ENCODE results near the gene IL26. TPM values are rescaled to one million over a fixed set of nuclear protein-coding genes. Genes with fewer than 3 reads are reported as not detected.

Gene IL26
- total RNA-seq, 2 donors from 2014 or later = not detected

DNA sequence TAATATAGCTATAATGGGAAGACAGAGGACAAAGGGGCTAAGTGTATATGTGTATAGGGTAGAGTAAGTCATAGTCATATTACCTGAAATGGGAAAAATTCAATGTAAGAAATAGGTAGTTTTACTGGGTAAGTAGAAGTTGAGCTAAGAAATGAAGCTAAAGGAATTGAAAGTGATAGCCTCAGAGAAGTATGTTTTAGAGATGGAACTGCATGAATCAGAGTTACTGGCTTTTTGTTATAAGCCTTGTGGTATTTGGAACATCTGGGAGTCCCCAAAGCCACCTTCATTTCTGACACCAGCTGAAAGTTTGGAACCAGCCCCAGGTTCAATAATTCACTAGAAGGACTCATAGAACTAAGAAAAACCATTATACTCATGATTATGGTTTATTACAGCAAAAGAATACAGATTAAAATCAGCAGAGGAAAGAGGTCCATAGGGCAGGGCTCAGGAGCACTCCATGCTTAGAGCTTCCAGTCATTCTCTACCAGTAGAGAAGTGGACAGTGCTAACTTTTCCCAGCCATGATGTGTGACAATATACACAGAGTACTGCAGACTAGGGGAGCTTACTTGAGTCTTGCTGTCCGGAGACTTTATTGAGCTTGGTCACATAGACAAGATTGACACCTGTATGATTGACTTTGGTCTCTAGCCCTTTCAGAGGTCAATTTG lies 56.3 kb downstream of the IL26 start:
- no peak for TF ChIP-seq POLR2A (IDR thresholded peaks at IDR 0.05)
- H3K9me3 ChIP-seq = no peaks in the 10 kb centered on the region
- intact Hi-C loops (cut with DNase I) = no loop called here

DNA sequence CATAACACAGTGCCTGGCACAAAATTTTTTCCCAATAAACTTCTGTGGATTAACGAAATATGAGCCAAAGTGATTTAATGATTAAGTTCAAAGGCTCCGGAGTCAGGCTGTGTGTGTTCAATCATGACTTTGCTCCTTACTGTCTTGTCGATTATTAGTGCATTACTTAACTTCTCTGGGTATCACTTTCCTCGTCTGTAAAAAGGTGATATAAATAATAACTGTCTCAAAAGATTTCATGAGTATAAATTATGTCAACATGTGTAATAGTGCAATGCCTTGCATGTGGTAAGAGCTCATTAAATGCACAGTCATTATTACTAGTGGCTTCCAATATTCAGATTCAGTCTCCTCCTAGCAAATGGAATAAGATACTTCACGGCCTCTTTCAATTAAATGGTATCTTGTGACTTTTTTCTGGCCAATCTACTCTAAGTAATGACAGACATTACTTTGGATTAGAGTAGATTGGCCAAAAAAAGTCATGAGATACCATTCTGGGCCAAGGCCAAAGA lies 59.2 kb downstream of the IL26 start:
- no peaks in the 10 kb centered on the region for H3K36me3 ChIP-seq
- TF ChIP-seq, protein P1, sequence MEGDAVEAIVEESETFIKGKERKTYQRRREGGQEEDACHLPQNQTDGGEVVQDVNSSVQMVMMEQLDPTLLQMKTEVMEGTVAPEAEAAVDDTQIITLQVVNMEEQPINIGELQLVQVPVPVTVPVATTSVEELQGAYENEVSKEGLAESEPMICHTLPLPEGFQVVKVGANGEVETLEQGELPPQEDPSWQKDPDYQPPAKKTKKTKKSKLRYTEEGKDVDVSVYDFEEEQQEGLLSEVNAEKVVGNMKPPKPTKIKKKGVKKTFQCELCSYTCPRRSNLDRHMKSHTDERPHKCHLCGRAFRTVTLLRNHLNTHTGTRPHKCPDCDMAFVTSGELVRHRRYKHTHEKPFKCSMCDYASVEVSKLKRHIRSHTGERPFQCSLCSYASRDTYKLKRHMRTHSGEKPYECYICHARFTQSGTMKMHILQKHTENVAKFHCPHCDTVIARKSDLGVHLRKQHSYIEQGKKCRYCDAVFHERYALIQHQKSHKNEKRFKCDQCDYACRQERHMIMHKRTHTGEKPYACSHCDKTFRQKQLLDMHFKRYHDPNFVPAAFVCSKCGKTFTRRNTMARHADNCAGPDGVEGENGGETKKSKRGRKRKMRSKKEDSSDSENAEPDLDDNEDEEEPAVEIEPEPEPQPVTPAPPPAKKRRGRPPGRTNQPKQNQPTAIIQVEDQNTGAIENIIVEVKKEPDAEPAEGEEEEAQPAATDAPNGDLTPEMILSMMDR (IDR thresholded peaks at IDR 0.05) = no peak
- TF ChIP-seq POLR2AphosphoS5 (IDR thresholded peaks at IDR 0.05) (no peak), POLR2A (IDR thresholded peaks at IDR 0.05) (no peak)
- intact Hi-C loops (cut with DNase I) = no loop called here
- no peaks in the 10 kb centered on the region for H3K4me1 ChIP-seq (replicated peaks)
- DNase-seq (ENCODE audit: low spot score) = no peak
- WGBS = 47% methylated on average over 5 of the region's 5 CpGs
- H3K27ac ChIP-seq = no peak overlapping the region
- H3K9me3 ChIP-seq = no peaks in the 10 kb centered on the region
- no peak overlapping the region for H3K4me3 ChIP-seq
- no peaks in the 10 kb centered on the region for H3K27me3 ChIP-seq (replicated peaks; ENCODE audit: insufficient read depth)

More for the DNA sequence above, 56.3 kb downstream of the IL26 start:
- no peaks in the 10 kb centered on the region for H3K36me3 ChIP-seq
- H3K4me3 ChIP-seq = no peak overlapping the region
- no peaks in the 10 kb centered on the region for H3K27me3 ChIP-seq (replicated peaks; ENCODE audit: insufficient read depth)
- no peak overlapping the region for H3K27ac ChIP-seq
- 100% methylated on average over 1 of the region's 1 CpG for WGBS
- H3K4me1 ChIP-seq (replicated peaks) = no peaks in the 10 kb centered on the region
- no peak for DNase-seq (ENCODE audit: low spot score)

DNA sequence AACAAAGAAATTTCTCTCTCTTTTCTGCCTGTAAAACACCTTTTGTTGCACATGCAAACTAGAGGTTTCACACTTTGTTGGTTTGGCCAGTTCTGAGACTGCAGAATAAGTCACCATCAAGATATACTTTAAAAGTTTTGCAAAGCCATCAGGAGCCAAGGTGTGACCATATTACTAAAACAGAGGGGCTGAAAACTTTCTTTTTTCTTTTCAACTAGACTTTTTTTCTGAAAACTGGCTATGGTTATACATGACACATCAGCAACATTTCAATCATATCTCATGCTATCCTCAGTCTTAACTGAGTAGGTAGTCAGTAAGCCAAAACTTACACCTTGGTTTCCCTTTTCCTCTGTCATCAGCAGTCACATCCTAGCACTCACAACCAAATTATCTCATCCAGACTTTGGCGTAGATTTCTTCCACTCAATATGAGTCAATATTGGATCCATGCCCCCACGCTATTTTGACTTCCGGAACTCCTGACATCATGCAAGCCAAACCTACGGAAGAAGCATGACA lies 62.0 kb downstream of the IL26 start:
- intact Hi-C loops (cut with DNase I) = no loop called here
- 90% methylated on average over 4 of the region's 4 CpGs for WGBS
- H3K9me3 ChIP-seq = no peaks in the 10 kb centered on the region
- no peaks in the 10 kb centered on the region for H3K4me1 ChIP-seq (replicated peaks)
- H3K27ac ChIP-seq = no peak overlapping the region
- H3K4me3 ChIP-seq = no peak overlapping the region
- H3K36me3 ChIP-seq = no peaks in the 10 kb centered on the region
- no peak for DNase-seq (ENCODE audit: low spot score)
- TF ChIP-seq POLR2A (IDR thresholded peaks at IDR 0.05) = no peak
- no peak for TF ChIP-seq POLR2AphosphoS5 (IDR thresholded peaks at IDR 0.05)
- TF ChIP-seq, protein P1 (IDR thresholded peaks at IDR 0.05) = no peak
- H3K27me3 ChIP-seq (replicated peaks; ENCODE audit: insufficient read depth) = no peaks in the 10 kb centered on the region

DNA sequence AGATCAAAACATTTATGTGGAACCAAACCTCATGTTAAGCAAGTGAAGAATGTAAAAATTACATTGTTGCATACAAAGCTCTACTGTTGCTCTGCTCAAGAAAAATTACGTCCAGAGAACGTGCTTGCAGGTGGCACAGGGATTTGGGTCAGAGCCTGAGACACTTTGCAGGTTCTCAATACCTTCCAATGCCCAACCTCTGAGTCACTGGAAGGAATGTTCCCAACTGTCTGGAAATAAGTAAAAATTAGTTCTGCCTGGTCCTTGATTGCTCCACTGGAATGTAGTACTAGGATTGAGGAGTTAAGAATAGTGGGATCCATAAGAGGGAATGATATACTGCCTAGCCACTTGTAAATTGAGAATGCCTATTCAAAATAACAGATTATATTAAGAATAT lies 63.2 kb downstream of the IL26 start:
- no peak overlapping the region for H3K27ac ChIP-seq
- no peaks in the 10 kb centered on the region for H3K4me1 ChIP-seq (replicated peaks)
- no peak overlapping the region for H3K4me3 ChIP-seq
- TF ChIP-seq, protein P1 (IDR thresholded peaks at IDR 0.05) = no peak
- TF ChIP-seq POLR2A (IDR thresholded peaks at IDR 0.05) (no peak), POLR2AphosphoS5 (IDR thresholded peaks at IDR 0.05) (no peak)
- H3K9me3 ChIP-seq = no peaks in the 10 kb centered on the region
- no peaks in the 10 kb centered on the region for H3K36me3 ChIP-seq
- H3K27me3 ChIP-seq (replicated peaks; ENCODE audit: insufficient read depth) = no peaks in the 10 kb centered on the region
- DNase-seq (ENCODE audit: low spot score) = no peak
- WGBS = 61% methylated on average over 2 of the region's 2 CpGs
- intact Hi-C loops (cut with DNase I) = no loop called here

DNA sequence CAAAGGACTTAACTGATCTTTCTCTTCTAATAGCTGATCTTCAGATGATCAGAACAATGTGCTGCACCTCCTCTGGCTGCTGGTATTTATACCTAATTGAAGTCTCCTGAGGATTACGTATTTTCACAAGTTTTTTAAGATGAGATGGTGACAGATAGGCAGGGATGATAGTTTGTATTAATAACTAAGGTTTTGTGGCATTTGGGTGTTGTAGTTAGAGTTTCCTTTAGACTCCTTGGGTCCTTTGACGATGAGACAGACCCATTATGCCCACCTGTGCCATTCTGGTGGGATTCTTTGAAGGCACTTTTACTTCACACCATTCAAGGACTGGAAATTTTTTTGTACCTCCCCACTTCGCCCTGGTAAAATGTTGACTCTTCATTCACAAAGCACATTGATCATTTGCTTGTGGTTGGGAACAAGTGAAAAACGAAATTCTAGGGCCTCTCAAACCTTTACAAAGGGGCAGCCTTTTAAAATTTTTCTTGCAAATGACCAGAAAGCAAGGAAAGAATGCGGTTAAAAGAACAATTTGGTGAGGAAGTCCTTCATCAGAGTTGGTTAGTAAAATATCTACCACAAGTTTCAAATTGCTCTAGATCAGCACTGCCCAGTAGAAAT lies 65.8 kb downstream of the IL26 start, which contains the start of gene IFNG:
IFNG (minus strand) TSS at position 60 of the 624 bp plus-strand sequence. CDS start 125 bp downstream, outside the sequence.
- no peak for TF ChIP-seq POLR2A (IDR thresholded peaks at IDR 0.05)
- TF ChIP-seq, protein P1 (IDR thresholded peaks at IDR 0.05) = no peak
- TF ChIP-seq POLR2AphosphoS5 (IDR thresholded peaks at IDR 0.05) = no peak
- Histone ChIP-seq H3K4me1 (replicated peaks) (no peaks in the 10 kb centered on the region), H3K9me3 (no peaks in the 10 kb centered on the region), H3K27me3 (replicated peaks; ENCODE audit: insufficient read depth) (no peaks in the 10 kb centered on the region), H3K36me3 (no peaks in the 10 kb centered on the region), H3K4me3 (no peak within 1 kb of the TSS), H3K27ac (no peak within 1 kb of the TSS)
- no peak for DNase-seq (ENCODE audit: low spot score)
- intact Hi-C loops (cut with DNase I) = no loop called here
- WGBS = 75% methylated on average over 5 of the region's 5 CpGs
